ENCODE measurements around the gene SLCO4A1.

DNA sequence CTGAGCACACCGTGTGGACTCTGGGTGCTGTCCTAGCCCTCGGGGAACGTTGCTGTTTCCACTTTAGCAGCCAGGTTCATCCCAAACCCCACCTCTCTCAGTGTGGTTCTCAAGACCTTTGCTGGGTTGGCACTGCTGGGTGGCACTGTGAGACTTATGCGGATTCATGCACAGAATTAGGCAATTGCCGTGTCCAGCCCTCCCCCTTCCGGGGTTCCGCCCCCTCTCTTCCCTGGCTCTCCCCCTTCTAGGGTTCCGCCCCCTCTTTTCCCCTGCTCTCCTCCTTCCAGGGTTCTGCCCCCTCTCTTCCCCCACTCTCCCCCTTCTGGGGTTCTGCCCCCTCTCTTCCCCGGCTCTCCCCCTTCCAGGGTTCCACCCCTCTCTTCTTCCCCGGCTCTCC lies 39.8 kb upstream of the SLCO4A1 start:
- TF ChIP-seq, protein P1, sequence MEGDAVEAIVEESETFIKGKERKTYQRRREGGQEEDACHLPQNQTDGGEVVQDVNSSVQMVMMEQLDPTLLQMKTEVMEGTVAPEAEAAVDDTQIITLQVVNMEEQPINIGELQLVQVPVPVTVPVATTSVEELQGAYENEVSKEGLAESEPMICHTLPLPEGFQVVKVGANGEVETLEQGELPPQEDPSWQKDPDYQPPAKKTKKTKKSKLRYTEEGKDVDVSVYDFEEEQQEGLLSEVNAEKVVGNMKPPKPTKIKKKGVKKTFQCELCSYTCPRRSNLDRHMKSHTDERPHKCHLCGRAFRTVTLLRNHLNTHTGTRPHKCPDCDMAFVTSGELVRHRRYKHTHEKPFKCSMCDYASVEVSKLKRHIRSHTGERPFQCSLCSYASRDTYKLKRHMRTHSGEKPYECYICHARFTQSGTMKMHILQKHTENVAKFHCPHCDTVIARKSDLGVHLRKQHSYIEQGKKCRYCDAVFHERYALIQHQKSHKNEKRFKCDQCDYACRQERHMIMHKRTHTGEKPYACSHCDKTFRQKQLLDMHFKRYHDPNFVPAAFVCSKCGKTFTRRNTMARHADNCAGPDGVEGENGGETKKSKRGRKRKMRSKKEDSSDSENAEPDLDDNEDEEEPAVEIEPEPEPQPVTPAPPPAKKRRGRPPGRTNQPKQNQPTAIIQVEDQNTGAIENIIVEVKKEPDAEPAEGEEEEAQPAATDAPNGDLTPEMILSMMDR (IDR thresholded peaks at IDR 0.05 in 2 of 3, conservative IDR thresholded peaks at IDR 0.05 in 1 of 3; ENCODE audit: insufficient read depth in 2 of 3, low read depth in 1 of 3, low read length in 3 of 3), result no peak
- TF ChIP-seq, protein P2, sequence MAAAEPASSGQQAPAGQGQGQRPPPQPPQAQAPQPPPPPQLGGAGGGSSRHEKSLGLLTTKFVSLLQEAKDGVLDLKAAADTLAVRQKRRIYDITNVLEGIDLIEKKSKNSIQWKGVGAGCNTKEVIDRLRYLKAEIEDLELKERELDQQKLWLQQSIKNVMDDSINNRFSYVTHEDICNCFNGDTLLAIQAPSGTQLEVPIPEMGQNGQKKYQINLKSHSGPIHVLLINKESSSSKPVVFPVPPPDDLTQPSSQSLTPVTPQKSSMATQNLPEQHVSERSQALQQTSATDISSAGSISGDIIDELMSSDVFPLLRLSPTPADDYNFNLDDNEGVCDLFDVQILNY (CRISPR knock-in tag; IDR thresholded peaks at IDR 0.05), result no peak
- no peak for TF ChIP-seq RBM14 (IDR thresholded peaks at IDR 0.05; ENCODE audit: borderline replicate concordance, insufficient read depth, low read depth, low read length)
- no peak for TF ChIP-seq ETV6 (IDR thresholded peaks at IDR 0.05; ENCODE audit: borderline replicate concordance in 1 of 2, low read depth in 2 of 2, low read length in 1 of 2)
- no peak for TF ChIP-seq ETV6 (CRISPR knock-in tag; IDR thresholded peaks at IDR 0.05; ENCODE audit: borderline replicate concordance)
- TF ChIP-seq TRIM28 (IDR thresholded peaks at IDR 0.05), result no peak

Data from K562 (cell line).